ENCODE results near the gene AZU1. TPM values are rescaled to one million over a fixed set of nuclear protein-coding genes. Genes with fewer than 3 reads are reported as not detected.
"Not testable (repeated sequence)": the region's sequence is repeated elsewhere in the genome, so short reads cannot be mapped to it uniquely, and the experiment has no call there.

Gene AZU1
- polyA plus RNA-seq, 3 donors = 0.31 to 1.1 (median 0.83) TPM

- DNase-seq (ENCODE audit: low read depth in 3 of 3, low spot score in 2 of 3) = no peak
These were observed 2.8 kb upstream of the AZU1 start for GRCh38 chr19:824885-825284.

- no peak for DNase-seq (ENCODE audit: low read depth in 3 of 3, low spot score in 2 of 3)
These were observed 1.6 kb upstream of the AZU1 start for GRCh38 chr19:825897-826644.

- DNase-seq (ENCODE audit: low read depth in 3 of 3, low spot score in 2 of 3) = no peak
These were observed 325 bp upstream of the AZU1 start for GRCh38 chr19:827314-827709.

GRCh38 chr19:829129-829758 lies 1.6 kb downstream of the AZU1 start:
- DNase-seq (ENCODE audit: low read depth in 3 of 3, low spot score in 2 of 3) = no peak

GRCh38 chr19:831407-832369 lies 4.1 kb downstream of the AZU1 start:
- no peak for DNase-seq (ENCODE audit: low read depth in 3 of 3, low spot score in 2 of 3)

GRCh38 chr19:834216-834615 lies 6.6 kb downstream of the AZU1 start:
- DNase-seq (ENCODE audit: low read depth in 3 of 3, low spot score in 2 of 3) = no peak

GRCh38 chr19:835210-835810 lies 7.7 kb downstream of the AZU1 start:
- no peak for DNase-seq (ENCODE audit: low read depth in 3 of 3, low spot score in 2 of 3)

GRCh38 chr19:840519-841206 lies 13.0 kb downstream of the AZU1 start, which contains the start of gene PRTN3:
Gene PRTN3 (plus strand): TSS chr19:840999. CDS start chr19:841009, 10 bp downstream.
- no peak for DNase-seq (ENCODE audit: low read depth in 3 of 3, low spot score in 2 of 3)

GRCh38 chr19:842802-843179 lies 15.2 kb downstream of the AZU1 start:
- DNase-seq (ENCODE audit: low read depth in 3 of 3, low spot score in 2 of 3) = not testable (repeated sequence)

GRCh38 chr19:843180-843835 lies 15.7 kb downstream of the AZU1 start:
- no peak for DNase-seq (ENCODE audit: low read depth in 3 of 3, low spot score in 2 of 3)

- no peak for DNase-seq (ENCODE audit: low read depth in 3 of 3, low spot score in 2 of 3)
These were observed 16.4 kb downstream of the AZU1 start for GRCh38 chr19:843836-844545.

GRCh38 chr19:844546-844971 lies 16.9 kb downstream of the AZU1 start:
- DNase-seq (ENCODE audit: low read depth in 3 of 3, low spot score in 2 of 3) = no peak

GRCh38 chr19:845707-846521 lies 18.3 kb downstream of the AZU1 start:
- no peak for DNase-seq (ENCODE audit: low read depth in 3 of 3, low spot score in 2 of 3)

GRCh38 chr19:848386-848921 lies 20.8 kb downstream of the AZU1 start:
- no peak for DNase-seq (ENCODE audit: low read depth in 3 of 3, low spot score in 2 of 3)

- DNase-seq (ENCODE audit: low read depth in 3 of 3, low spot score in 2 of 3) = not testable (repeated sequence)
These were observed 21.6 kb downstream of the AZU1 start for GRCh38 chr19:849195-849594.

GRCh38 chr19:850221-850978 lies 22.8 kb downstream of the AZU1 start:
- DNase-seq (ENCODE audit: low read depth in 3 of 3, low spot score in 2 of 3) = no peak

GRCh38 chr19:850979-851335 lies 23.3 kb downstream of the AZU1 start:
- no peak for DNase-seq (ENCODE audit: low read depth in 3 of 3, low spot score in 2 of 3)

Data from right renal cortex interstitium (tissue), 3 donors.